IMR-90 (cell line): ENCODE measurements around the gene SLC40A1. TPM values are rescaled to one million over a fixed set of nuclear protein-coding genes. Genes with fewer than 3 reads are reported as not detected.

ENCODE experiments used
- ATAC-seq: fragments of 200-7000 bp; cut with Tn5 transposase; 2 replicates; pipeline ENCODE4 v1.9.1; 2020; ENCODE audit warnings: low read depth, mild to moderate bottlenecking, moderate library complexity
- BruUV-seq: library from RNA; stranded (reverse); fragments of 400-500 nt; replicated peaks from 2 replicates; lab custom pipeline; 2021; lab: Mats Ljungman, UMichigan
- CTCF ChIA-PET: fragments of 300-600 bp; formaldehyde crosslinking; extraction: SDS; loops from one replicate; lab custom pipeline; 2021; ENCODE audit warnings: antibody characterized with exemption; lab: Yijun Ruan, JAX
- POLR2A ChIA-PET: fragments of 300-600 bp; sonication (Branson Sonifier 250); formaldehyde crosslinking; loops from one replicate; lab custom pipeline; 2022; ENCODE audit warnings: antibody characterized with exemption; ENCODE audit not compliant: unreplicated experiment; lab: Charles Lee
- DNase-seq: peaks from one replicate; pipeline ENCODE4 v3.0.0; 2013
- H2AFZ ChIP-seq: replicated peaks from 2 replicates; pipeline ENCODE3; 2013; ENCODE audit warnings: low read length, mild to moderate bottlenecking; ENCODE audit not compliant: poor library complexity
- H2AK5ac ChIP-seq: 2 replicates; pipeline ENCODE4 v1.6.1; 2013; ENCODE audit warnings: low read depth, low read length, inconsistent platforms
- H2AK9ac ChIP-seq: replicated peaks from 2 replicates; pipeline ENCODE3; 2013; ENCODE audit warnings: mild to moderate bottlenecking, low read depth, low read length, moderate library complexity; ENCODE audit not compliant: poor library complexity
- H2BK120ac ChIP-seq: 2 replicates; pipeline ENCODE4 v1.6.1; 2013; ENCODE audit warnings: low read depth, low read length, inconsistent platforms
- H2BK15ac ChIP-seq: 3 replicates; pipeline ENCODE4 v1.6.1; 2013; ENCODE audit warnings: low read depth, low read length, inconsistent platforms
- H2BK20ac ChIP-seq: 2 replicates; pipeline ENCODE4 v1.6.1; 2013; ENCODE audit warnings: low read depth, mild to moderate bottlenecking, inconsistent platforms, low read length, moderate library complexity
- H2BK5ac ChIP-seq: 2 replicates; pipeline ENCODE4 v1.6.1; 2013; ENCODE audit warnings: mild to moderate bottlenecking, low read depth, low read length, inconsistent platforms; ENCODE audit not compliant: poor library complexity, severe bottlenecking
- H3K14ac ChIP-seq: replicated peaks from 2 replicates; pipeline ENCODE4 v1.6.1; 2013; ENCODE audit warnings: low read depth, low read length, inconsistent platforms
- H3K18ac ChIP-seq: 2 replicates; pipeline ENCODE4 v1.6.1; 2013; ENCODE audit warnings: low read depth, low read length, control low read depth
- H3K23ac ChIP-seq: 2 replicates; pipeline ENCODE4 v1.6.1; 2013; ENCODE audit warnings: low read depth, low read length, inconsistent platforms
- H3K27ac ChIP-seq: 2 replicates; pipeline ENCODE4 v1.5.1; 2013; ENCODE audit warnings: mild to moderate bottlenecking, control low read depth, low read length; ENCODE audit not compliant: insufficient read depth
- H3K27me3 ChIP-seq: 2 replicates; pipeline ENCODE4 v1.6.1; 2013; ENCODE audit warnings: low read length; ENCODE audit not compliant: control insufficient read depth, insufficient read depth
- H3K36me3 ChIP-seq: 2 replicates; pipeline ENCODE4 v1.6.1; 2013; ENCODE audit warnings: low read length, mixed read lengths; ENCODE audit not compliant: control insufficient read depth, insufficient read depth
- H3K4ac ChIP-seq: 2 replicates; pipeline ENCODE4 v1.6.1; 2013; ENCODE audit warnings: low read depth, low read length, inconsistent platforms
- H3K4me1 ChIP-seq: 2 replicates; pipeline ENCODE4 v1.6.1; 2013; ENCODE audit warnings: low read length, mixed read lengths; ENCODE audit not compliant: control insufficient read depth, insufficient read depth
- H3K4me2 ChIP-seq: 2 replicates; pipeline ENCODE4 v1.6.1; 2013; ENCODE audit warnings: low read depth, mild to moderate bottlenecking, control low read depth, low read length, moderate library complexity
- H3K4me3 ChIP-seq: 2 replicates; pipeline ENCODE4 v1.5.1; 2013; ENCODE audit warnings: low read depth, mild to moderate bottlenecking, control low read depth, low read length, moderate library complexity; ENCODE audit not compliant: insufficient read depth
- H3K56ac ChIP-seq: 2 replicates; pipeline ENCODE4 v1.6.1; 2013; ENCODE audit warnings: low read length, inconsistent platforms; ENCODE audit not compliant: insufficient read depth; ENCODE audit errors: extremely low read depth
- H3K79me1 ChIP-seq, 2 experiments: 2 replicates each; pipeline ENCODE4 v1.6.1; 2013; ENCODE audit warnings: low read length in 2 of 2, inconsistent platforms in 1 of 2, low read depth in 1 of 2
- H3K9ac ChIP-seq: 2 replicates; pipeline ENCODE4 v1.6.1; 2013; ENCODE audit warnings: low read depth, low read length, control low read depth
- H3K9me1 ChIP-seq: 2 replicates; pipeline ENCODE4 v1.6.1; 2013; ENCODE audit warnings: low read length, inconsistent platforms; ENCODE audit not compliant: insufficient read depth
- H3K9me3 ChIP-seq: 2 replicates; pipeline ENCODE4 v1.6.1; 2013; ENCODE audit warnings: low read length; ENCODE audit not compliant: control insufficient read depth, insufficient read depth
- H4K20me1 ChIP-seq: 2 replicates; pipeline ENCODE4 v1.6.1; 2013; ENCODE audit warnings: low read length, inconsistent platforms; ENCODE audit not compliant: insufficient read depth
- H4K5ac ChIP-seq: 2 replicates; pipeline ENCODE4 v1.6.1; 2013; ENCODE audit warnings: mild to moderate bottlenecking, low read depth, low read length, control low read depth
- H4K8ac ChIP-seq, 2 experiments: 2 replicates each; pipeline ENCODE4 v1.6.1; 2013; ENCODE audit warnings: low read depth in 2 of 2, low read length in 2 of 2, control low read depth in 1 of 2, inconsistent platforms in 1 of 2
- H4K91ac ChIP-seq: 2 replicates; pipeline ENCODE4 v1.6.1; 2013; ENCODE audit warnings: low read depth, low read length, inconsistent platforms; ENCODE audit not compliant: insufficient read depth
- BHLHE40 ChIP-seq: fragments of 150-350 bp; IDR thresholded peaks from 2 replicates; pipeline ENCODE4 v1.6.1; 2016; ENCODE audit warnings: mild to moderate bottlenecking, low read depth, low read length
- WGBS, 2 experiments: methylation state at CpG; one replicate each; pipeline versions ENCODE4 v1.1.5 to v1.1.7; 2013; ENCODE audit warnings: missing lambda C conversion rate in 2 of 2; ENCODE audit not compliant: insufficient read length in 1 of 2; ENCODE audit errors: extremely low coverage in 2 of 2; 5-methylcytosine and 5-hydroxymethylcytosine counted together
- dilution Hi-C: fragments of 300-500 bp; cut with HindIII; formaldehyde crosslinking; loops from one replicate; pipeline ENCODE4 v1.14.3; 2018; ENCODE audit warnings: low sequenced_read_pairs; ENCODE audit not compliant: unreplicated experiment
- in situ Hi-C: fragments of 300-500 bp; cut with MboI; formaldehyde crosslinking; loops from 3 replicates; pipeline ENCODE4 v1.14.3; 2019; ENCODE audit warnings: low sequenced_read_pairs, inconsistent platforms, mixed read lengths
- intact Hi-C: fragments of 100-400 bp; cut with micrococcal nuclease; formaldehyde crosslinking; loops from 2 replicates; pipeline ENCODE4 v1.10.0; 2022
- polyA plus RNA-seq, 3 experiments: library from polyadenylated mRNA; depleted of rRNA; stranded (reverse); fragments of >200 nt; gene quantifications; 2 replicates each; pipeline ENCODE4 v1.2.3, GENCODE V29; 2012; ENCODE audit warnings: low replicate concordance in 1 of 3
- total RNA-seq: library from RNA; depleted of rRNA; stranded (reverse); fragments of >200 nt; gene quantifications from 2 replicates; pipeline ENCODE4 v1.2.3, GENCODE V29; 2012

Gene SLC40A1
- total and polyA plus RNA-seq, 2 of the 4 experiments (the other 2 are of a cell fraction) = 1.5 to 5.0 TPM

GRCh38 chr2:189592353-189592984, 11.9 kb upstream of the SLC40A1 start:
- CTCF ChIA-PET = no interaction called here

More at GRCh38 chr2:189592353-189592984, 11.9 kb upstream of the SLC40A1 start:
- Histone ChIP-seq H3K79me1 (no peaks in the 10 kb centered on the region), H4K5ac (no peak overlapping the region), H2AFZ (no peak overlapping the region), H3K9me3 (no peaks in the 10 kb centered on the region), H3K27ac (no peak overlapping the region), H3K4me1 (no peaks in the 10 kb centered on the region), H3K4me2 (no peak overlapping the region), H2AK5ac (no peak overlapping the region), H2BK120ac (no peak overlapping the region), H3K18ac (no peak overlapping the region), H3K23ac (no peak overlapping the region), H3K14ac (no peak overlapping the region), H3K9me1 (no peaks in the 10 kb centered on the region), H2BK15ac (no peak overlapping the region), H3K36me3 (no peaks in the 10 kb centered on the region), H2BK20ac (no peak overlapping the region), H2AK9ac (no peak overlapping the region), H3K4me3 (no peak overlapping the region), H2BK5ac (no peak overlapping the region), H4K20me1 (no peaks in the 10 kb centered on the region), H3K56ac (no peak overlapping the region), H3K27me3 (no peaks in the 10 kb centered on the region), H3K9ac (no peak overlapping the region), H3K4ac (no peak overlapping the region), H4K91ac (no peak overlapping the region), H4K8ac (no peak overlapping the region)
- in situ Hi-C loops (no loop called here), intact Hi-C loops (no loop called here), dilution Hi-C loops (no loop called here)
- no peak for DNase-seq
- no peak for ATAC-seq
- BruUV-seq = no TSS peak
- no peak for TF ChIP-seq BHLHE40
- no CpG with 5 or more reads among the region's 1 CpG for WGBS, 2 experiments
- POLR2A ChIA-PET = no interaction called here
